Measurements from ENCODE around the gene ANKUB1. TPM values are rescaled to one million over a fixed set of nuclear protein-coding genes. Genes with fewer than 3 reads are reported as not detected.

The ANKUB1 gene
- total and polyA plus RNA-seq, 8 donors, result not detected

GRCh38 chr3:149784064-149784704 is 8.2 kb downstream of the ANKUB1 start:
- Histone ChIP-seq H3K27me3 (no peaks in the 10 kb centered on the region), H3K27ac (peak overlapping the region in 1 of 5 donors; percentile 33), H3K4me1 (peaks cover 0 to 16% (median 0%) of the 10 kb centered on the region in 4 donors), H3K36me3 (no peaks in the 10 kb centered on the region), H3K9me3 (no peaks in the 10 kb centered on the region), H3K4me3 (no peak overlapping the region)
- no peak for TF ChIP-seq POLR2AphosphoS5 (IDR thresholded peaks at IDR 0.05)
- no peak for TF ChIP-seq EP300 (IDR thresholded peaks at IDR 0.05)
- TF ChIP-seq CTCF (IDR thresholded peaks at IDR 0.05), result no peak
- no peak for TF ChIP-seq POLR2A (IDR thresholded peaks at IDR 0.05)
- intact Hi-C loops (cut with DNase I; ENCODE audit: low total_unique reads), result no loop called here
- DNase-seq, result no peak
- 73 to 89% (median 79%) methylated on average over 5 of the region's 5 CpGs for whole genome bisulfite sequencing, 5 donors

GRCh38 chr3:149783576-149783975 is 8.8 kb downstream of the ANKUB1 start:
- Histone ChIP-seq H3K4me1 (peaks cover 0 to 16% (median 0%) of the 10 kb centered on the region in 4 donors), H3K4me3 (no peak overlapping the region), H3K9me3 (no peaks in the 10 kb centered on the region), H3K27me3 (no peaks in the 10 kb centered on the region), H3K36me3 (no peaks in the 10 kb centered on the region), H3K27ac (no peak overlapping the region)
- DNase-seq, result no peak
- intact Hi-C loops (cut with DNase I; ENCODE audit: low total_unique reads), result no loop called here
- no peak for TF ChIP-seq POLR2A (IDR thresholded peaks at IDR 0.05)
- TF ChIP-seq EP300 (IDR thresholded peaks at IDR 0.05), result no peak
- no peak for TF ChIP-seq CTCF (IDR thresholded peaks at IDR 0.05)
- no peak for TF ChIP-seq POLR2AphosphoS5 (IDR thresholded peaks at IDR 0.05)

GRCh38 chr3:149781741-149782140 is 10.6 kb downstream of the ANKUB1 start:
- Histone ChIP-seq H3K4me1 (peaks cover 0 to 21% (median 0%) of the 10 kb centered on the region in 4 donors), H3K27ac (peak overlapping the region in 1 of 5 donors; percentile 12), H3K4me3 (no peak overlapping the region), H3K27me3 (no peaks in the 10 kb centered on the region), H3K9me3 (no peaks in the 10 kb centered on the region), H3K36me3 (no peaks in the 10 kb centered on the region)
- intact Hi-C loops (cut with DNase I; ENCODE audit: low total_unique reads), result no loop called here
- TF ChIP-seq EP300 (IDR thresholded peaks at IDR 0.05) (no peak), POLR2A (IDR thresholded peaks at IDR 0.05) (no peak), POLR2AphosphoS5 (IDR thresholded peaks at IDR 0.05) (no peak), CTCF (IDR thresholded peaks at IDR 0.05) (no peak)
- 81 to 88% (median 87%) methylated on average over 3 of the region's 3 CpGs for WGBS, 5 donors
- no peak for DNase-seq

GRCh38 chr3:149781211-149781610 is 11.1 kb downstream of the ANKUB1 start:
- Histone ChIP-seq H3K9me3 (no peaks in the 10 kb centered on the region), H3K36me3 (no peaks in the 10 kb centered on the region), H3K4me3 (no peak overlapping the region), H3K4me1 (peaks cover 0 to 21% (median 0%) of the 10 kb centered on the region in 4 donors), H3K27me3 (no peaks in the 10 kb centered on the region), H3K27ac (peak overlapping the region in 1 of 5 donors; percentile 12)
- intact Hi-C loops (cut with DNase I; ENCODE audit: low total_unique reads), result no loop called here
- no peak for TF ChIP-seq CTCF (IDR thresholded peaks at IDR 0.05)
- TF ChIP-seq POLR2AphosphoS5 (IDR thresholded peaks at IDR 0.05), result no peak
- TF ChIP-seq EP300 (IDR thresholded peaks at IDR 0.05), result no peak
- no peak for TF ChIP-seq POLR2A (IDR thresholded peaks at IDR 0.05)
- WGBS, 5 donors, result 57 to 72% (median 66%) methylated on average over 4 of the region's 4 CpGs
- DNase-seq, result peak in 1 of 2 donors; percentile 10
